ENCODE data around the gene MAPK11. TPM values are rescaled to one million over a fixed set of nuclear protein-coding genes. Genes with fewer than 3 reads are reported as not detected.

MAPK11 gene
- polyA plus RNA-seq, 4 donors = 6.8 to 9.4 (median 8.8) TPM

- DNase-seq (ENCODE audit: low read depth in 4 of 4, low spot score in 2 of 4) = no peak
Observed at GRCh38 chr22:50215297-50216054, 54.7 kb downstream of the MAPK11 start.

Other genes starting within 250 kb of the MAPK11 start
- not detected for gene TTLL8, start 212.1 kb downstream of the MAPK11 start, polyA plus RNA-seq (ENCODE audit: insufficient read length in 4 of 4)
- gene MLC1, start 185.0 kb downstream of the MAPK11 start, polyA plus RNA-seq (ENCODE audit: insufficient read length in 4 of 4) = 1 to 10 TPM in 3 of 4 donors, under 1 TPM in 1; 0.78 to 1.6 (median 1.2) TPM
- 1 to 10 TPM in 2 of 4 donors, under 1 TPM in 2; 0.37 to 1.2 (median 0.86) TPM for gene MOV10L1, start 180.4 kb downstream of the MAPK11 start, polyA plus RNA-seq (ENCODE audit: insufficient read length in 4 of 4)
- gene PANX2, start 99.6 kb downstream of the MAPK11 start, polyA plus RNA-seq (ENCODE audit: insufficient read length in 4 of 4) = 1 to 10 TPM in 3 of 4 donors, under 1 TPM in 1; 0.99 to 2.4 (median 1.6) TPM
- gene TRABD, start 84.5 kb downstream of the MAPK11 start, polyA plus RNA-seq (ENCODE audit: insufficient read length in 4 of 4) = 10 to 100 TPM; 16.8 to 34.6 (median 28.6) TPM
- gene SELENOO, start 69.4 kb downstream of the MAPK11 start, polyA plus RNA-seq (ENCODE audit: insufficient read length in 4 of 4) = 10 to 100 TPM; 16.3 to 33.8 (median 26.2) TPM
- 10 to 100 TPM; 25.1 to 54.9 (median 40.5) TPM for gene TUBGCP6, start 25.4 kb downstream of the MAPK11 start, polyA plus RNA-seq (ENCODE audit: insufficient read length in 4 of 4)
- 10 to 100 TPM; 15.2 to 35.6 (median 24.8) TPM for gene HDAC10, start 19.1 kb downstream of the MAPK11 start, polyA plus RNA-seq (ENCODE audit: insufficient read length in 4 of 4)
- 10 to 100 TPM; 10.8 to 23.0 (median 15.1) TPM for gene MAPK12, start 8.7 kb downstream of the MAPK11 start, polyA plus RNA-seq (ENCODE audit: insufficient read length in 4 of 4)
- gene PLXNB2, start 37.3 kb upstream of the MAPK11 start, polyA plus RNA-seq (ENCODE audit: insufficient read length in 4 of 4) = 100 to 1,000 TPM; 206 to 275 (median 234) TPM
- 10 to 100 TPM; 10.1 to 19.9 (median 16.0) TPM for gene DENND6B, start 56.6 kb upstream of the MAPK11 start, polyA plus RNA-seq (ENCODE audit: insufficient read length in 4 of 4)
- gene PPP6R2, start 72.9 kb upstream of the MAPK11 start, polyA plus RNA-seq (ENCODE audit: insufficient read length in 4 of 4) = 10 to 100 TPM; 33.0 to 61.1 (median 46.3) TPM
- gene SBF1, start 204.7 kb upstream of the MAPK11 start, polyA plus RNA-seq (ENCODE audit: insufficient read length in 4 of 4) = 10 to 100 TPM; 25.4 to 55.3 (median 43.4) TPM
- 1 to 10 TPM; 3.8 to 8.6 (median 5.5) TPM for gene ADM2, start 211.2 kb upstream of the MAPK11 start, polyA plus RNA-seq (ENCODE audit: insufficient read length in 4 of 4)
- 10 to 100 TPM in 3 of 4 donors, 1 to 10 TPM in 1; 3.6 to 18.2 (median 13.4) TPM for gene MIOX, start 216.5 kb upstream of the MAPK11 start, polyA plus RNA-seq (ENCODE audit: insufficient read length in 4 of 4)
- 10 to 100 TPM; 30.3 to 73.2 (median 55.4) TPM for gene LMF2, start 237.3 kb upstream of the MAPK11 start, polyA plus RNA-seq (ENCODE audit: insufficient read length in 4 of 4)
- gene NCAPH2, start 237.8 kb upstream of the MAPK11 start, polyA plus RNA-seq (ENCODE audit: insufficient read length in 4 of 4) = 10 to 100 TPM; 35.8 to 57.9 (median 53.3) TPM